HuH-7.5 (cell line): ENCODE results near the gene CD84.
"Not testable (repeated sequence)": the region's sequence is repeated elsewhere in the genome, so short reads cannot be mapped to it uniquely, and the experiment has no call there.

Source experiments
- DNase-seq: peaks from one replicate; pipeline ENCODE4 v3.0.0; 2011; ENCODE audit warnings: low spot score

The CD84 gene

GRCh38 chr1:160539990-160540858 is 39.1 kb downstream of the CD84 start:
- DNase-seq, result no peak

DNA sequence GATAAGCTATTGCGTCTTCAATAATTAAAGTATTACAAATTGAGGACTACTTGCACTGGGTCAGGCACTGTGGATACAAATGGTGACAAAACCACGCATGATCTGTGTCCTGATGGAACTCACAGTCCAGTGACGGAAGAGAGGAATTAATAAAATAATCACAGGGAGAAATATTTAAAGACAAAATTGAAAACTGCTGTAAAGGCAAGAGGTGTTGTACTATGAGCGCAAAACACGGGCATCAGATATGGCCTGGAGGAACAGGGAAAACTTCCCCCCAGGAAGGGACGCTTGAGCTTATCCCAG is 39.7 kb downstream of the CD84 start:
- no peak for DNase-seq

DNA sequence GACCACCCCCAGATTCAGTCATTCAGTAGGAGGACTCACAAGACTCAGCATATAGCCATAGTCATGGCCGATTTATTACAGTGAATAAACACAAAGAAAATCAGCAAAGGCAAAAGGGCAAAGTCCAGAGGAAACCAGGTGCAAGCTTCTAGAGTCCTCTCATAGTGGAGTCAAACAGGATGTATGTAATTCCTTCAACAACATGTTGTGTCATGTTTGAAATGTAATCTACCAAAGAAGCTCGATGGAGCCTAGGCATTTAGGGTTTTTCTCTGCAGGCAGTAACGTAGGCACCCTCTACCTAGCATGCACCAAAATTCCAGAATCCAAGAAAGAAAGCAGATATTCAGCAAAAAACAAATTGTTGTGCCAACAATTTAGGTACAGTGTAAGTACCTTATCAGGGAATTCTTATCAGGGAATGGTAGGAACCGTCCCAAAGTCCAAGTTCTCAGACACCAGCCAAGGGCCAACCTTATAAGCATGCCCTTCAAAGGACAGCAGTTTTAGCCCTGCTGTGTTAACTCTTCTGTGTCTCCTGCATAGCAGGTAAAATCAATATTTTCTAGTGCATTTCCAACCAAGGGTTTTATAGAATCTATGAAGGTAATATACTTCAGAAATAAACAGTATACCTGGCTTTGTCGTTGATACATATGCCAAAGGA is 40.2 kb downstream of the CD84 start:
- no peak for DNase-seq

DNA sequence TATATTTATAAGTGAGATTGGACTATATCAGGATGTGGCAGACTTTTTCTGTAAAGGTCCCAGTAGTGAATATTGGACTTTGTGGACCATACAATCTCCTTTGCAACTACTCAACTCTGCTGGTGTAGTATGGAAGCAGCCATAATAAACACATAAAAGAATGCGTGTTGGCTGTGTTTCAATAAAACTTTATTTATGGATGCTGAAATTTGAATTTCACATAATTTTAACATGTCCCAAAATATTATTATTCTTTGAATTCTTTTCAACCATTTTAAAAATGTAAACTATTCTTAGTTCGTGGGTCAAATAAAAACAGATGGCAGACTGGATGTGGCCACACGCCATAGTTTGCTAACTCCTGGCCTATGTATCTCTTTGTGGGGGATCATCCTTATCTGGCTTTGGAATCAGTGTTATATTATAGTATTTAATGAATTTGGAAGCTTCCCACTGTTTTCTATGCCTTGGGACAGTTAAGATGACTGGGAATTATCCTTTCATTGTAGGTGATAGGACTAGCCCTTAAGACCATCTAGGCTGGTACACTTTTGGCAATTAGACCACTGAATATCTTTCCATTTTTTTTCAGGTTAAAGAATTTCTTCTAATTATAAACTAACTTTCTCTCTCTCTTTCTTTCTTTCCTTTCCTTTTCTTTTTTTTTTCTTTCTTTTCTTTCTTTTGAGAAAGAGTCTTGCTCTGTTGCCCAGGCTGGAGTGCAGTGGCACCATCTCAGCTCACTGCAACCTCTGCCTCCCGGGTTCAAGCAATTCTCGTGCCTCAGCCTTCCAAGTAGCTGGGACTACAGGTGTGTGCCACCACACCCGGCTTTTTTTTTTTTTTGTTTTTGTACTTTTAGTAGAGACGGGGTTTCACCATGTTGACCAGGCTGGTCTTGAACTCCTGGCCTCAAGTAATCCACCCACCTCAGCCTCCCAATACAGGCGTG is 41.3 kb downstream of the CD84 start:
- no peak for DNase-seq

- no peak for DNase-seq
Measured at GRCh38 chr1:160534823-160535605, 44.3 kb downstream of the CD84 start.

- not testable (repeated sequence) for DNase-seq
Measured at GRCh38 chr1:160532557-160532813, 46.8 kb downstream of the CD84 start.

- DNase-seq, result not testable (repeated sequence)
Measured at GRCh38 chr1:160531809-160532556, 47.3 kb downstream of the CD84 start.

DNA sequence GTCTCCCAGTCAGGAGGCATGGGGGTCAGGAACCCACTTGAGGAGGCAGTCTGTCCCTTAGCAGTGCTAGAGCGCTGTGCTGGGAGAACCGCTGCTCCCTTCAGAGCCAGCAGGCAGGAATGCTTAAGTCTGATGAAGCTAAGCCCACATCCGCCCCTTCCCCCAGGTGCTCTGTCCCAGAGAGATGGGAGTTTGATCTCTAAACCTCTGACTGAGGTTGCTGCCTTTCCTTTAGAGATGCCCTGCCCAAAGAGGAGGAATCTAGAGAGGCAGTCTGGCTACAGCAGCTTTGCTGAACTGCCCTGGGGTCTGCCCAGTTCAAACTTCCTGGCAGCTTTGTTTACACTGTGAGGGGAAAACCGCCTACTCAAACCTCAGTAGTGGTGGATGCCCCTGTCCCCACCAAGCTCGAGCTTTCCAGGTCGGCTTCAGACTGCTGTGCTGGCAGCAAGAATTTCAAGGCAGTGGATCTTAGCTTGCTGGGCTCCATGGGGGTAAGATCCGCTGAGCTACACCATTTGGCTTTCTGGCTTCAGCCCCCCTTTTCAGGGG is 49.8 kb downstream of the CD84 start:
- not testable (repeated sequence) for DNase-seq

DNA sequence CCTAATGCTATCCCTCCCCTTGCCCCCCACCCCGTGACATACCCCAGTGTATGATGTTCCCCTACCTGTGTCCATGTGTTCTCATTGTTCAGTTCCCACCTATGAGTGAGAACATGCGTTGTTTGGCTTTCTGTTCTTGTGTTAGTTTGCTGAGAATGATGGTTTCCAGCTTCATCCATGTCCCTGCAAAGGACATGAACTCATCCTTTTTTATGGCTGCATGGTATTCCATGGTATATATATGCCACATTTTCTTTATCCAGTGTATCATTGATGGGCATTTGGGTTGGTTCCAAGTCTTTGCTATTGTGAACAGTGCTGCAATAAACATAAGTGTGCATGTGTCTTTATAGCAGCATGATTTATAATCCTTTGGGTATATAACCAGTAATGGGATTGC is 55.5 kb downstream of the CD84 start:
- DNase-seq, result not testable (repeated sequence)

GRCh38 chr1:160522622-160523345 is 56.5 kb downstream of the CD84 start, which contains the start of gene SLAMF6:
Gene SLAMF6, minus strand, starts transcription at chr1:160523255. Its CDS starts 63 bp downstream, at chr1:160523192.
- no peak for DNase-seq

GRCh38 chr1:160522136-160522535 is 57.2 kb downstream of the CD84 start:
- DNase-seq, result no peak

GRCh38 chr1:160521554-160521953 is 57.7 kb downstream of the CD84 start:
- no peak for DNase-seq

DNA sequence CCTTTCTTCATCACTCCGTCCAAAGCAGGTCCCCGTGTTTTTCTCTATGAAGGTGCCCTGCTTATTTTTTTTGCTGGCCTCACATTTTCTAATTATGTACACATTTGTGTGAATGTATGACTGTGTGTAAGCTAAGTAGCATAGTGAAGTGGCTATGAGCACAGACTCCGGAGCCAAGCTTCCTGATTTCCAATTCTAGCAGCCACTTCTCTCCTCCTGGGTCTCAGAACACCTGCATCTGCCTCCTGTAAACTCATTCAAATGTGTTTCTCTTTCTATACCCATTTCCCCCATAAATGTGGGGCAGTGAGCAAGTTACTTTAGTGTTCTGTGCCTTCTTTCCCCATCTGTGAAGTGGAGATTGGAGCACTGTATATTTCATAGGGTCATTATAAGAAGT is 58.3 kb downstream of the CD84 start:
- no peak for DNase-seq

- no peak for DNase-seq
Measured at GRCh38 chr1:160520582-160520981, 58.7 kb downstream of the CD84 start.

DNA sequence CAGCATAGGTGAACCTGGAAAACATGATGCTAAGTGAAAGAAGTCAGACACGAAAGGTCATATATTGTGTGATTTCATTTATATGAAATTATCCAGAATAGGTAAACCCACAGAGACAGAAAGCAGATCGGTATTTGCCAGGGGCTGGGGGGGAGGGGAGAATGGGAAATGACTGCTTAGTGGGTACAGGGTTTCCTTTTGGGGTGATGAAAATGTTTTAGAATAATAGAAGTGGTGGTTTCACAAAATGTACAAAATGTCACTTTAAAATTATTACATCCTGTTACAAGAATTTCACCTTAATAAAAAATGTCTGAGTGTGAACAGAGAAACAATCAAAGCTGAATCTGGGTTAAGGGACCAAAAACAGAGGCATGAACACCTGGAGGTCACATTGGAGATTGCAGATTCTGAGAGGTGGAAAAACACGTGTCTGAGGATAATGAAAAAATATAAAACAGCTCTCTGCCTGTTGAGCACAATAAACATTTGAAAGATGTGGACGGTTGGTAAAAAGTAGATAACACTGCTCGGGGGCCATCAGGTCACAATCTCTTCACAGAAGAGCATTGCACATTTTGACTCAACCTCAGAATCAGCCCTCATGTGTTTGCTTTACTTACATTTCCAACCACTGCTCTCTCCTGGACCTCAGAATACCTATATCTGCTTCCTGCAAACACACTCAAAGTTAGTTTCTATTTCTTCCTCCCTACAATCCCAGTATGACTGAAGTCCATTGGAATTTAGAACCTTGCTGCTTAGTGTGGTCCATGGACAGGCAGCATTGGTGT is 59.5 kb downstream of the CD84 start:
- no peak for DNase-seq

DNA sequence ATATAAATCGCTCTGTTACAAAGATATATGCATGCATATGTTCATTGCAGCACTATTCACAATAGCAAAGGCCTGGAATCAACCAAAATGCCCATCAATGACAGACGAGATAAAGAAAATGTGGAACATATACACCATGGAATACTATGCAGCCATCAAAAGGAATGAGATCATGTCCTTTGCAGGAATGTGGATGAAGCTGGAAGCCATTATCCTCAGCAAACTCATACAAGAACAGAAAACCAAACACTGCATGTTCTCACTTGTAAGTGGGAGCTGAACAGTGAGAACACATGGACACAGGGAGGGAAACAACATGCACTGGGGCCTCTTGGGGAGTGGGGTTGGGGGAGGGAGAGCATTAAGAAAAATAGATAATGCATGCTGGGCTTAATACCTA is 61.8 kb downstream of the CD84 start:
- DNase-seq, result not testable (repeated sequence)

GRCh38 chr1:160515908-160516307 is 63.4 kb downstream of the CD84 start:
- not testable (repeated sequence) for DNase-seq

GRCh38 chr1:160504651-160505050 is 74.6 kb downstream of the CD84 start:
- DNase-seq, result no peak

DNA sequence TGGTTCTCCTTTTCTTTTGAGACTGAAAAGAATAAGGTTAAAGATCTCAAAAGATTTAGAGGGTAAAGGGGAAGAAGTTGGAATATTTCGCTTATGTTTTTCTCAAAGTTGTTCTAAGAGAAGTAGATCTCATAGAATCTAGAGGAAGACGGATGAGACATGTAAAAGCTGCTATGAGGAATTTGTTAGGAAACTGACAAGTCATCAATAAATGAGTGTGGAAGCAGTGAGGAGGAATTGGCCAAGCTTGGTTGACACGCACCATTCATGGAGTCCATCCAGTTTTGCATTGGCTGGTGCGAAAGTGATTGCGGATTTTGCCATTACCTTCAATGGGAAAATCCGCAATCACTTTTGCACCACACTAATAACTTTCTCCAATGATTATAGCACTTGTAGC is 76.2 kb downstream of the CD84 start:
- DNase-seq, result no peak
